Fibroblast of lung (primary cell): ENCODE results near the gene ZNF641. TPM values are rescaled to one million over a fixed set of nuclear protein-coding genes. Genes with fewer than 3 reads are reported as not detected.

Source experiments
- DNase-seq, 2 donors: peaks; one replicate each; pipeline versions ENCODE4 v3.0.0 to v3.0.0-alpha.2; 2010; ENCODE audit warnings: low read depth in 2 of 2
- H2AFZ ChIP-seq: 2 replicates; pipeline ENCODE4 v1.5.1; 2012; ENCODE audit warnings: low read length, control low read depth, inconsistent platforms
- H3K27ac ChIP-seq: 2 replicates; pipeline ENCODE4 v1.5.1; 2011; ENCODE audit warnings: low read length, control low read depth; ENCODE audit not compliant: insufficient read depth
- H3K27me3 ChIP-seq: 2 replicates; pipeline ENCODE4 v1.5.1; 2011; ENCODE audit warnings: mild to moderate bottlenecking, low read length; ENCODE audit not compliant: control insufficient read depth, insufficient read depth
- H3K36me3 ChIP-seq: 2 replicates; pipeline ENCODE4 v1.5.1; 2011; ENCODE audit warnings: low read length; ENCODE audit not compliant: control insufficient read depth, insufficient read depth
- H3K4me1 ChIP-seq: 2 replicates; pipeline ENCODE4 v1.5.1; 2011; ENCODE audit warnings: low read length; ENCODE audit not compliant: control insufficient read depth, insufficient read depth; ENCODE audit errors: extremely low read depth
- H3K4me2 ChIP-seq: 2 replicates; pipeline ENCODE4 v1.5.1; 2011; ENCODE audit warnings: low read length, control low read depth; ENCODE audit not compliant: insufficient read depth; ENCODE audit errors: extremely low read depth
- H3K4me3 ChIP-seq, 4 experiments: fragments of 200-600 bp in 1 of 4; sonication (generic) in 1 of 4; replicated peaks in 1 of 4; 2 replicates each; pipeline ENCODE4 v1.5.1; 2011 to 2016; ENCODE audit warnings: low read length in 4 of 4, low read depth in 3 of 4, mild to moderate bottlenecking in 3 of 4, control low read depth in 2 of 4, inconsistent platforms in 1 of 4, mixed read lengths in 1 of 4; ENCODE audit not compliant: insufficient read depth in 1 of 4; ENCODE audit errors: control extremely low read depth in 1 of 4
- H3K79me2 ChIP-seq: 2 replicates; pipeline ENCODE4 v1.5.1; 2012; ENCODE audit warnings: mild to moderate bottlenecking, low read length, inconsistent platforms; ENCODE audit not compliant: control insufficient read depth, insufficient read depth
- H3K9ac ChIP-seq: 2 replicates; pipeline ENCODE4 v1.5.1; 2011; ENCODE audit warnings: mild to moderate bottlenecking, low read length, control low read depth; ENCODE audit not compliant: insufficient read depth
- H3K9me3 ChIP-seq: 2 replicates; pipeline ENCODE4 v1.5.1; 2012; ENCODE audit warnings: low read depth, low read length; ENCODE audit not compliant: control insufficient read depth, insufficient read depth
- H4K20me1 ChIP-seq: 2 replicates; pipeline ENCODE4 v1.5.1; 2011; ENCODE audit warnings: low read length; ENCODE audit not compliant: control insufficient read depth, insufficient read depth; ENCODE audit errors: extremely low read depth
- EZH2 ChIP-seq: IDR thresholded peaks from 2 replicates; pipeline ENCODE4 v1.5.1; 2012; ENCODE audit warnings: low read length, control low read depth, mild to moderate bottlenecking; ENCODE audit errors: missing control alignments
- polyA minus RNA-seq: library from RNA; depleted of rRNA, polyadenylated mRNA; stranded (reverse); fragments of >200 nt; gene quantifications from 2 replicates; pipeline ENCODE4 v1.2.3, GENCODE V29; 2011; ENCODE audit warnings: low replicate concordance
- polyA plus RNA-seq, 2 donors: library from polyadenylated mRNA; depleted of rRNA in 1 of 2; stranded (reverse) in 1 of 2; unstranded in 1 of 2; fragments of >200 nt; gene quantifications; 2 replicates each; pipeline ENCODE4 v1.2.1, GENCODE V29; 2011 to 2012; ENCODE audit warnings: missing spikeins in 1 of 2
- total RNA-seq: library from RNA; depleted of rRNA; stranded (reverse); fragments of >200 nt; gene quantifications from 2 replicates; pipeline ENCODE4 v1.2.1, GENCODE V29; 2014
- TF ChIP-seq, protein P1 (sequence below), 2 donors: IDR thresholded peaks in 1 of 2; conservative IDR thresholded peaks in 1 of 2; 1 replicate in 1 of 2; 2 replicates in 1 of 2; pipeline ENCODE4 v1.5.1; 2011 to 2012; ENCODE audit warnings: low read length in 2 of 2, control low read depth in 1 of 2, inconsistent platforms in 1 of 2, low read depth in 1 of 2, mild to moderate bottlenecking in 1 of 2

The ZNF641 gene
- total RNA-seq (8.1 and 8.5 TPM in 2 replicates), polyA plus RNA-seq (3.2 and 4.2 TPM in 2 replicates), polyA minus RNA-seq (2.8 and 12.2 TPM in 2 replicates)
- polyA plus RNA-seq (2012) = 2.4 and 3.3 TPM in 2 replicates

GRCh38 chr12:48350249-48351021, at the start of gene ZNF641:
TSS of gene ZNF641 (minus strand) at chr12:48350919. CDS start at chr12:48348090, 2,829 bp downstream.
- H3K79me2 ChIP-seq = no peaks in the 10 kb centered on the region
- H3K4me1 ChIP-seq = peaks cover 2% of the 10 kb centered on the region
- H3K9ac ChIP-seq = peak within 1 kb of the TSS; percentile 74
- H3K4me3 ChIP-seq = peak within 1 kb of the TSS; percentile 78 to 92 (median 80)
- no peaks in the 10 kb centered on the region for H3K9me3 ChIP-seq
- TF ChIP-seq, protein P1, sequence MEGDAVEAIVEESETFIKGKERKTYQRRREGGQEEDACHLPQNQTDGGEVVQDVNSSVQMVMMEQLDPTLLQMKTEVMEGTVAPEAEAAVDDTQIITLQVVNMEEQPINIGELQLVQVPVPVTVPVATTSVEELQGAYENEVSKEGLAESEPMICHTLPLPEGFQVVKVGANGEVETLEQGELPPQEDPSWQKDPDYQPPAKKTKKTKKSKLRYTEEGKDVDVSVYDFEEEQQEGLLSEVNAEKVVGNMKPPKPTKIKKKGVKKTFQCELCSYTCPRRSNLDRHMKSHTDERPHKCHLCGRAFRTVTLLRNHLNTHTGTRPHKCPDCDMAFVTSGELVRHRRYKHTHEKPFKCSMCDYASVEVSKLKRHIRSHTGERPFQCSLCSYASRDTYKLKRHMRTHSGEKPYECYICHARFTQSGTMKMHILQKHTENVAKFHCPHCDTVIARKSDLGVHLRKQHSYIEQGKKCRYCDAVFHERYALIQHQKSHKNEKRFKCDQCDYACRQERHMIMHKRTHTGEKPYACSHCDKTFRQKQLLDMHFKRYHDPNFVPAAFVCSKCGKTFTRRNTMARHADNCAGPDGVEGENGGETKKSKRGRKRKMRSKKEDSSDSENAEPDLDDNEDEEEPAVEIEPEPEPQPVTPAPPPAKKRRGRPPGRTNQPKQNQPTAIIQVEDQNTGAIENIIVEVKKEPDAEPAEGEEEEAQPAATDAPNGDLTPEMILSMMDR (conservative IDR thresholded peaks at IDR 0.05 in 1 of 2, IDR thresholded peaks at IDR 0.05 in 1 of 2; ENCODE audit: low read depth in 1 of 2, low read length in 2 of 2) = no peak
- no peak for TF ChIP-seq EZH2
- H3K36me3 ChIP-seq = peaks cover 2% of the 10 kb centered on the region
- DNase-seq = peak; percentile 58 to 74
- peak within 1 kb of the TSS; percentile 90 for H2AFZ ChIP-seq
- peak within 1 kb of the TSS; percentile 39 for H3K27ac ChIP-seq
- H3K4me2 ChIP-seq = peak within 1 kb of the TSS; percentile 98
- H3K27me3 ChIP-seq = no peaks in the 10 kb centered on the region
- no peaks in the 10 kb centered on the region for H4K20me1 ChIP-seq

GRCh38 chr12:48390026-48390425, 39.3 kb upstream of the ZNF641 start:
- H3K27ac ChIP-seq = no peak overlapping the region

DNA sequence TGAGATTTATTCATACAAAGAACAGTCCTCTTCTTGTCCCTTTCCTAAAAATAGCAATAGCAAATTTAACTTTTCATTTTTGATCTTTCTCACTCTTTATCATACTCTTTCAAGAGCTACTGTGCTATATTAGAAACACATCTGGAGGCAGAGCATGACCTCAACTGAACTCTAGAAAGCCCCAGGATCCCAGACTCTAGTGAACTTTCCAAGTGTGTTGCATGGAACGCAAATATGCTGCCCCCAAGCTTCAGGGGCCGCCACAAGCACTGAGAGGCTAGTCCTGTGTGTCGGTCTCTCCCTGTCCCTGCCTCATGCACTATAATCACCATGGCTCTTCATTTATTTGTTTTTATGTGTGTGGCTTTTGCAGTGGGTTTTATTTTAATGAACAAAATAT, 38.7 kb upstream of the ZNF641 start:
- H3K27ac ChIP-seq = no peak overlapping the region
- no peak overlapping the region for H3K4me2 ChIP-seq
- H3K9ac ChIP-seq = no peak overlapping the region
- no peaks in the 10 kb centered on the region for H3K36me3 ChIP-seq
- no peak for DNase-seq
- H3K27me3 ChIP-seq = peaks cover 2% of the 10 kb centered on the region
- TF ChIP-seq EZH2 = no peak
- TF ChIP-seq, protein P1 (conservative IDR thresholded peaks at IDR 0.05 in 1 of 2, IDR thresholded peaks at IDR 0.05 in 1 of 2; ENCODE audit: low read depth in 1 of 2, low read length in 2 of 2) = no peak
- H2AFZ ChIP-seq = no peak overlapping the region
- no peaks in the 10 kb centered on the region for H3K79me2 ChIP-seq
- H3K4me3 ChIP-seq = no peak overlapping the region
- no peaks in the 10 kb centered on the region for H3K9me3 ChIP-seq
- H3K4me1 ChIP-seq = no peaks in the 10 kb centered on the region
- no peaks in the 10 kb centered on the region for H4K20me1 ChIP-seq

More at GRCh38 chr12:48390026-48390425, 39.3 kb upstream of the ZNF641 start:
- Histone ChIP-seq H3K79me2 (no peaks in the 10 kb centered on the region), H3K36me3 (no peaks in the 10 kb centered on the region), H3K27me3 (peaks cover 3% of the 10 kb centered on the region), H3K4me1 (no peaks in the 10 kb centered on the region), H3K4me2 (no peak overlapping the region), H3K4me3 (no peak overlapping the region), H3K9me3 (no peaks in the 10 kb centered on the region), H4K20me1 (no peaks in the 10 kb centered on the region), H3K9ac (no peak overlapping the region), H2AFZ (no peak overlapping the region)
- TF ChIP-seq, protein P1 (conservative IDR thresholded peaks at IDR 0.05 in 1 of 2, IDR thresholded peaks at IDR 0.05 in 1 of 2; ENCODE audit: low read depth in 1 of 2, low read length in 2 of 2) = no peak
- no peak for TF ChIP-seq EZH2
- peak in 1 of 2 donors; percentile 43 for DNase-seq
